Liver (tissue), 9 donors: Measurements from ENCODE around the gene AP4S1. TPM values are rescaled to one million over a fixed set of nuclear protein-coding genes. Genes with fewer than 3 reads are reported as not detected.

Experiments used
- DNase-seq: peaks from one replicate; pipeline ENCODE4 v3.0.0-alpha.2; 2017; ENCODE audit warnings: low spot score
- H3K27ac ChIP-seq, 2 donors: one replicate each; pipeline ENCODE4 v1.7.0; 2013; ENCODE audit warnings: inconsistent platforms in 2 of 2, low read length in 2 of 2, control low read depth in 1 of 2, low read depth in 1 of 2, mild to moderate bottlenecking in 1 of 2
- H3K27me3 ChIP-seq, 4 donors: one replicate each; pipeline versions ENCODE4 v1.6.1 to v1.7.0; 2013; ENCODE audit warnings: low read length in 3 of 4, inconsistent platforms in 1 of 4, mild to moderate bottlenecking in 1 of 4, moderate library complexity in 1 of 4; ENCODE audit not compliant: control insufficient read depth in 4 of 4, insufficient read depth in 4 of 4
- H3K36me3 ChIP-seq, 4 donors: one replicate each; pipeline versions ENCODE4 v1.6.1 to v1.7.0; 2013; ENCODE audit warnings: low read length in 3 of 4, mild to moderate bottlenecking in 3 of 4, low read depth in 1 of 4, moderate library complexity in 1 of 4; ENCODE audit not compliant: control insufficient read depth in 4 of 4, insufficient read depth in 3 of 4
- H3K4me1 ChIP-seq, 4 donors: one replicate each; pipeline versions ENCODE4 v1.6.1 to v1.7.0; 2013; ENCODE audit warnings: low read length in 3 of 4, mild to moderate bottlenecking in 3 of 4, moderate library complexity in 1 of 4; ENCODE audit not compliant: control insufficient read depth in 4 of 4, insufficient read depth in 4 of 4
- H3K4me3 ChIP-seq, 3 donors: one replicate each; pipeline versions ENCODE4 v1.6.1 to v1.7.0; 2013; ENCODE audit warnings: low read length in 3 of 3, control low read depth in 1 of 3, low read depth in 1 of 3, mild to moderate bottlenecking in 1 of 3
- H3K9ac ChIP-seq, 2 donors: one replicate each; pipeline ENCODE4 v1.7.0; 2013; ENCODE audit warnings: low read length in 2 of 2, mild to moderate bottlenecking in 2 of 2, moderate library complexity in 2 of 2, control low read depth in 1 of 2, low read depth in 1 of 2
- H3K9me3 ChIP-seq, 4 donors: one replicate each; pipeline versions ENCODE4 v1.6.1 to v1.7.0; 2013; ENCODE audit warnings: low read length in 3 of 4; ENCODE audit not compliant: control insufficient read depth in 4 of 4
- EGR1 ChIP-seq, 2 donors: IDR thresholded peaks; 2 replicates each; pipeline ENCODE4 v1.6.1; 2016 to 2018; ENCODE audit warnings: antibody characterized with exemption in 2 of 2, low read depth in 2 of 2
- HNF4A ChIP-seq, 2 donors: conservative IDR thresholded peaks; 2 replicates each; pipeline ENCODE4 v1.6.1; 2016; ENCODE audit warnings: antibody characterized with exemption in 2 of 2, mild to moderate bottlenecking in 2 of 2
- HNF4G ChIP-seq: IDR thresholded peaks from 2 replicates; pipeline ENCODE4 v1.6.1; 2016; ENCODE audit warnings: antibody characterized with exemption
- JUND ChIP-seq, 2 donors: IDR thresholded peaks; 2 replicates each; pipeline ENCODE4 v1.6.1; 2016; ENCODE audit warnings: antibody characterized with exemption in 2 of 2
- MAX ChIP-seq: IDR thresholded peaks from 2 replicates; pipeline ENCODE4 v1.6.1; 2016; ENCODE audit warnings: antibody characterized with exemption
- NR2F2 ChIP-seq: IDR thresholded peaks from 2 replicates; pipeline ENCODE4 v1.6.1; 2016; ENCODE audit warnings: antibody characterized with exemption
- RAD21 ChIP-seq, 2 donors: IDR thresholded peaks; 2 replicates each; pipeline ENCODE4 v1.6.1; 2016; ENCODE audit warnings: antibody characterized with exemption in 2 of 2, mild to moderate bottlenecking in 2 of 2
- REST ChIP-seq: IDR thresholded peaks from 2 replicates; pipeline ENCODE4 v1.6.1; 2016; ENCODE audit warnings: antibody characterized with exemption, mild to moderate bottlenecking
- RXRA ChIP-seq, 2 donors: IDR thresholded peaks; 2 replicates each; pipeline ENCODE4 v1.6.1; 2017 to 2018; ENCODE audit warnings: antibody characterized with exemption in 2 of 2, mild to moderate bottlenecking in 1 of 2
- SP1 ChIP-seq: IDR thresholded peaks from 2 replicates; pipeline ENCODE4 v1.6.1; 2018; ENCODE audit warnings: antibody characterized with exemption, mild to moderate bottlenecking
- TAF1 ChIP-seq: conservative IDR thresholded peaks from 2 replicates; pipeline ENCODE4 v1.6.1; 2016; ENCODE audit warnings: antibody characterized with exemption, mild to moderate bottlenecking
- YY1 ChIP-seq: IDR thresholded peaks from 2 replicates; pipeline ENCODE4 v1.6.1; 2016; ENCODE audit warnings: antibody characterized with exemption, mild to moderate bottlenecking
- ZBTB33 ChIP-seq: IDR thresholded peaks from 2 replicates; pipeline ENCODE4 v1.6.1; 2016; ENCODE audit warnings: antibody characterized with exemption
- WGBS: extraction: QIAGEN DNeasy Blood & Tissue Kit; methylation state at CpG from one replicate; pipeline ENCODE4 v1.1.7; 2013; 5-methylcytosine and 5-hydroxymethylcytosine counted together
- polyA plus RNA-seq, 2 donors: library from polyadenylated mRNA; stranded (reverse) in 1 of 2; unstranded in 1 of 2; fragments of 200-250 nt in 1 of 2; fragments of >200 nt in 1 of 2; fragmentation: Nextera tagmentation in 1 of 2; extraction: Ambion mirVana in 1 of 2; gene quantifications; one replicate each; pipeline versions ENCODE4 v1.2.1 to v1.2.3, GENCODE V29; 2013 to 2015
- total RNA-seq, 2 donors: library from RNA; depleted of rRNA; stranded (reverse); fragments of >200 nt; gene quantifications; one replicate each; pipeline ENCODE4 v1.2.3, GENCODE V29; 2014
- donor health status: healthy.
- donor health status: healthy.
- donor health status: healthy.
- donor health status: healthy.
- donor health status: healthy.

Gene AP4S1
- total and polyA plus RNA-seq, 4 donors = 1.3 to 4.3 (median 1.7) TPM

- TF ChIP-seq REST (no peak), RAD21 (IDR thresholded peaks at IDR 0.05) (no peak)
Observed at GRCh38 chr14:31138301-31138700, 112.9 kb downstream of the AP4S1 start (continued).

GRCh38 chr14:31139301-31139847 lies 113.9 kb downstream of the AP4S1 start:
- Histone ChIP-seq H3K4me3 (no peak overlapping the region), H3K36me3 (peaks cover 11 to 78% (median 66%) of the 10 kb centered on the region in 4 donors), H3K9ac (no peak overlapping the region), H3K27me3 (no peaks in the 10 kb centered on the region), H3K27ac (no peak overlapping the region), H3K4me1 (no peaks in the 10 kb centered on the region), H3K9me3 (no peaks in the 10 kb centered on the region)
- 97% methylated on average over 4 of the region's 4 CpGs for WGBS
- DNase-seq = no peak
- TF ChIP-seq HNF4G = no peak
- TF ChIP-seq YY1 = no peak
- TF ChIP-seq RXRA (IDR thresholded peaks at IDR 0.05) = no peak
- no peak for TF ChIP-seq RAD21 (IDR thresholded peaks at IDR 0.05)
- no peak for TF ChIP-seq SP1
- TF ChIP-seq REST = no peak
- TF ChIP-seq EGR1 (IDR thresholded peaks at IDR 0.05; ENCODE audit: low read depth in 2 of 2) = no peak
- TF ChIP-seq MAX = no peak
- TF ChIP-seq ZBTB33 = no peak
- TF ChIP-seq NR2F2 = no peak
- no peak for TF ChIP-seq TAF1
- TF ChIP-seq JUND (IDR thresholded peaks at IDR 0.05) = no peak
- no peak for TF ChIP-seq HNF4A (conservative IDR thresholded peaks at IDR 0.05)
